ENCODE data around the gene FEM1A.
A peak's percentile ranks its signal among the peaks of the same experiment; 100 is the strongest.
"Not testable (repeated sequence)": the region's sequence is repeated elsewhere in the genome, so short reads cannot be mapped to it uniquely, and the experiment has no call there.

The FEM1A gene

GRCh38 chr19:4815426-4816201 lies 24.1 kb downstream of the FEM1A start:
- FAIRE-seq = peak; percentile 97

GRCh38 chr19:4816202-4816949 lies 24.8 kb downstream of the FEM1A start:
- no peak for FAIRE-seq

- FAIRE-seq = no peak
These were observed 25.4 kb downstream of the FEM1A start for GRCh38 chr19:4816950-4817278.

- no peak for FAIRE-seq
These were observed 26.1 kb downstream of the FEM1A start for GRCh38 chr19:4817467-4818277.

GRCh38 chr19:4821265-4821664 lies 29.7 kb downstream of the FEM1A start:
- no peak for FAIRE-seq

- not testable (repeated sequence) for FAIRE-seq
These were observed 30.8 kb downstream of the FEM1A start for GRCh38 chr19:4822354-4822753.

GRCh38 chr19:4823577-4823976 lies 32.0 kb downstream of the FEM1A start:
- no peak for FAIRE-seq

- no peak for FAIRE-seq
These were observed 37.6 kb downstream of the FEM1A start for GRCh38 chr19:4829001-4829712.

- FAIRE-seq = no peak
These were observed 38.8 kb downstream of the FEM1A start for GRCh38 chr19:4830332-4830731.

- FAIRE-seq = no peak
These were observed 39.3 kb downstream of the FEM1A start for GRCh38 chr19:4830768-4831265.

GRCh38 chr19:4831304-4831978 lies 39.9 kb downstream of the FEM1A start, which contains the start of gene TICAM1:
Gene TICAM1, minus strand, starts transcription at chr19:4831712. Its CDS starts 13,335 bp downstream, at chr19:4818377.
- FAIRE-seq = no peak

- FAIRE-seq = not testable (repeated sequence)
These were observed 40.4 kb downstream of the FEM1A start for GRCh38 chr19:4831979-4832340.

- no peak for FAIRE-seq
These were observed 41.2 kb downstream of the FEM1A start for GRCh38 chr19:4832776-4833175.

GRCh38 chr19:4839192-4839591 lies 47.7 kb downstream of the FEM1A start:
- no peak for FAIRE-seq

GRCh38 chr19:4843647-4843965 lies 52.1 kb downstream of the FEM1A start:
- no peak for FAIRE-seq

- FAIRE-seq = no peak
These were observed 53.0 kb downstream of the FEM1A start for GRCh38 chr19:4844348-4845179.

GRCh38 chr19:4845975-4846374 lies 54.4 kb downstream of the FEM1A start:
- not testable (repeated sequence) for FAIRE-seq

GRCh38 chr19:4847190-4847973 lies 55.8 kb downstream of the FEM1A start:
- FAIRE-seq = no peak

GRCh38 chr19:4849019-4849418 lies 57.5 kb downstream of the FEM1A start:
- no peak for FAIRE-seq

All from G401.6 (cell line).